Neural cell (in vitro differentiated cells): ENCODE results near the gene KLHL9. TPM values are rescaled to one million over a fixed set of nuclear protein-coding genes. Genes with fewer than 3 reads are reported as not detected.

ENCODE experiments used
- H2AFZ ChIP-seq: fragments of 200-600, 300-800 bp; sonication (generic), shearing (Covaris generic); 2 replicates; pipeline ENCODE4 v1.6.0; 2014; ENCODE audit warnings: low read depth, mild to moderate bottlenecking, antibody characterized with exemption, low read length, moderate library complexity
- H3F3A ChIP-seq: fragments of 200-600 bp; shearing (Covaris generic); 2 replicates; pipeline ENCODE4 v1.6.1; 2016; ENCODE audit warnings: mild to moderate bottlenecking, moderate library complexity, mixed read lengths, antibody characterized with exemption, low read length; ENCODE audit not compliant: insufficient read depth, poor library complexity, severe bottlenecking
- H3K27ac ChIP-seq: fragments of 200-600, 300-800 bp; sonication (generic), shearing (Covaris generic); 2 replicates; pipeline ENCODE4 v1.5.1; 2014; ENCODE audit warnings: mild to moderate bottlenecking, low read length, moderate library complexity
- H3K27me3 ChIP-seq: fragments of 300-800, 200-600 bp; sonication (generic), shearing (Covaris generic); 2 replicates; pipeline ENCODE4 v1.6.0; 2014; ENCODE audit warnings: mild to moderate bottlenecking, low read depth, low read length, moderate library complexity; ENCODE audit not compliant: insufficient read depth
- H3K36me3 ChIP-seq: fragments of 300-800, 200-600 bp; sonication (generic), shearing (Covaris generic); 2 replicates; pipeline ENCODE4 v1.5.1; 2014; ENCODE audit warnings: mild to moderate bottlenecking, antibody characterized with exemption, low read length, moderate library complexity; ENCODE audit not compliant: insufficient read depth
- H3K4me2 ChIP-seq: fragments of 300-800, 200-600 bp; sonication (generic), shearing (Covaris generic); 2 replicates; pipeline ENCODE4 v1.6.0; 2014; ENCODE audit warnings: mild to moderate bottlenecking, low read length
- H3K4me3 ChIP-seq: fragments of 300-800, 200-600 bp; sonication (generic), shearing (Covaris generic); 2 replicates; pipeline ENCODE4 v1.5.1; 2014; ENCODE audit warnings: mild to moderate bottlenecking, low read length, moderate library complexity
- H3K79me2 ChIP-seq: fragments of 200-600 bp; shearing (Covaris generic); replicated peaks from 2 replicates; pipeline ENCODE4 v1.6.0; 2014; ENCODE audit warnings: mild to moderate bottlenecking, low read length, moderate library complexity; ENCODE audit not compliant: insufficient read depth
- H3K9ac ChIP-seq: fragments of 300-800, 200-600 bp; sonication (generic), shearing (Covaris generic); 2 replicates; pipeline ENCODE4 v1.6.1; 2016; ENCODE audit warnings: mild to moderate bottlenecking, low read length, mixed read lengths
- H3K9me2 ChIP-seq: fragments of 200-600 bp; shearing (Covaris generic); 2 replicates; pipeline ENCODE4 v1.6.1; 2016; ENCODE audit warnings: mild to moderate bottlenecking, low read length, mixed read lengths; ENCODE audit not compliant: insufficient read depth
- H3K9me3 ChIP-seq: fragments of 200-600, 300-800 bp; sonication (generic), shearing (Covaris generic); 2 replicates; pipeline ENCODE4 v1.6.1; 2016; ENCODE audit warnings: mild to moderate bottlenecking, mixed run types, low read length, moderate library complexity, mixed read lengths
- H4K20me1 ChIP-seq: fragments of 200-600 bp; shearing (Covaris generic); 2 replicates; pipeline ENCODE4 v1.6.1; 2016; ENCODE audit warnings: mild to moderate bottlenecking, mixed run types; ENCODE audit not compliant: insufficient read depth
- CTCF ChIP-seq: fragments of 450-650 bp; IDR thresholded peaks from 2 replicates; pipeline ENCODE4 v1.5.1; 2014; ENCODE audit warnings: antibody characterized with exemption, mild to moderate bottlenecking, moderate library complexity; ENCODE audit not compliant: poor library complexity, severe bottlenecking
- EP300 ChIP-seq: fragments of 450-650 bp; conservative IDR thresholded peaks from 2 replicates; pipeline ENCODE4 v1.6.1; 2014; ENCODE audit warnings: antibody characterized with exemption, mild to moderate bottlenecking, moderate library complexity; ENCODE audit not compliant: poor library complexity, severe bottlenecking
- EZH2 ChIP-seq: fragments of 200-600, 300-800 bp; shearing (Covaris generic), sonication (generic); IDR thresholded peaks from 2 replicates; pipeline ENCODE4 v1.6.1; 2014; ENCODE audit warnings: antibody characterized with exemption, low read length, borderline replicate concordance, mild to moderate bottlenecking; ENCODE audit not compliant: insufficient read depth, poor library complexity, severe bottlenecking
- MXI1 ChIP-seq: fragments of 450-650 bp; conservative IDR thresholded peaks from 2 replicates; pipeline ENCODE4 v1.6.1; 2014; ENCODE audit warnings: antibody characterized with exemption, mild to moderate bottlenecking; ENCODE audit not compliant: poor library complexity, severe bottlenecking
- POLR2AphosphoS5 ChIP-seq: IDR thresholded peaks from 2 replicates; pipeline ENCODE4 v1.6.1; 2012
- RAD21 ChIP-seq: fragments of 450-650 bp; conservative IDR thresholded peaks from 2 replicates; pipeline ENCODE4 v1.6.1; 2014; ENCODE audit warnings: antibody characterized with exemption, mild to moderate bottlenecking, moderate library complexity
- REST ChIP-seq: IDR thresholded peaks from 2 replicates; pipeline ENCODE4 v1.6.1; 2012; ENCODE audit warnings: borderline replicate concordance
- SMC3 ChIP-seq: fragments of 450-650 bp; conservative IDR thresholded peaks from 2 replicates; pipeline ENCODE4 v1.6.1; 2014; ENCODE audit warnings: antibody characterized with exemption, mild to moderate bottlenecking, moderate library complexity; ENCODE audit not compliant: poor library complexity
- TAF1 ChIP-seq: IDR thresholded peaks from 2 replicates; pipeline ENCODE4 v1.6.1; 2012; ENCODE audit warnings: low read depth
- polyA plus RNA-seq: library from polyadenylated mRNA; depleted of rRNA; stranded (reverse); fragments of >200 nt; gene quantifications from 2 replicates; pipeline ENCODE4 v1.2.3, GENCODE V29; 2014

KLHL9 gene
- polyA plus RNA-seq, 1 donor from 2014 or later, result 40.9 TPM

- Histone ChIP-seq H3K27me3 (no peaks in the 10 kb centered on the region), H3K9ac (no peak overlapping the region), H3K9me2 (no peaks in the 10 kb centered on the region), H3K27ac (no peak overlapping the region), H3K9me3 (no peaks in the 10 kb centered on the region), H3K4me3 (no peak overlapping the region), H4K20me1 (no peaks in the 10 kb centered on the region), H3K4me2 (no peak overlapping the region), H3F3A (no peaks in the 10 kb centered on the region), H3K79me2 (no peaks in the 10 kb centered on the region), H3K36me3 (no peaks in the 10 kb centered on the region), H2AFZ (no peak overlapping the region)
- TF ChIP-seq SMC3, result no peak
- no peak for TF ChIP-seq EZH2
- no peak for TF ChIP-seq RAD21
- no peak for TF ChIP-seq EP300
- no peak for TF ChIP-seq POLR2AphosphoS5
- TF ChIP-seq REST, result no peak
- no peak for TF ChIP-seq MXI1
- TF ChIP-seq CTCF, result no peak
- TF ChIP-seq TAF1, result no peak
These were observed 22.6 kb upstream of the KLHL9 start for GRCh38 chr9:21357479-21358460.

DNA sequence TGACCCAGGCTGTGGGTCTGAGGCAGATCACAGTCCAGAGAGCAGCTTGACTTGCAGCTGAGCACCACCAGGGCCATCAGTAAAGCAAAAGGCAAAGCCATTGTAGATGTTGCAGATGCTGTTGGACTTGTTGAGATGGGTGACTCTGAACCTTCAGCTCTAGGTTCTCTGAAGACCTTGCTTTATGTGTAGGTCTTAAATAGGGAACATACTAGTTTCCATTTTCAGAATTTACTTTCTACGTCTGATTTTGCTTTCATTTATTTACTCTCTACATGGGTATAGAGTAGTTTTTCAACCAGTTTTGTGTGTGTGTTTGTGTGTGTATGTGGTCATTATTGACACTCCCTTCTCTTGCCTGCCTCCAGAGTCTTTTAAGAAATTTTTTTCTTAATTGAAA, 15.6 kb upstream of the KLHL9 start, which contains the start of gene IFNA6:
Gene IFNA6 (minus strand): TSS at position 101 of the 400 bp plus-strand sequence. CDS start 0 bp downstream, at position 101.
- Histone ChIP-seq H3K27ac (no peak within 1 kb of the TSS), H3K27me3 (no peaks in the 10 kb centered on the region), H3K4me2 (no peak within 1 kb of the TSS), H4K20me1 (no peaks in the 10 kb centered on the region), H3K79me2 (no peaks in the 10 kb centered on the region), H3K4me3 (no peak within 1 kb of the TSS), H3F3A (no peaks in the 10 kb centered on the region), H3K9ac (no peak within 1 kb of the TSS), H3K36me3 (no peaks in the 10 kb centered on the region), H3K9me2 (no peaks in the 10 kb centered on the region), H2AFZ (no peak within 1 kb of the TSS), H3K9me3 (no peaks in the 10 kb centered on the region)
- TF ChIP-seq MXI1 (no peak), EZH2 (no peak), CTCF (no peak), TAF1 (no peak), EP300 (no peak), POLR2AphosphoS5 (no peak), REST (no peak), SMC3 (no peak), RAD21 (no peak)
